Retinal pigment epithelial cell (primary cell): ENCODE data around the gene TSPAN31.

Experiments used
- DNase-seq: peaks from one replicate; pipeline ENCODE4 v3.0.0-alpha.2; 2010; ENCODE audit warnings: low read depth
- H3K4me3 ChIP-seq: 2 replicates; pipeline ENCODE4 v1.5.1; 2011; ENCODE audit warnings: mild to moderate bottlenecking, low read length, control low read depth, moderate library complexity
- TF ChIP-seq, protein P1 (sequence below): conservative IDR thresholded peaks from 2 replicates; pipeline ENCODE4 v1.5.1; 2011; ENCODE audit warnings: low read depth, low read length, control low read depth, inconsistent platforms

Gene TSPAN31

DNA sequence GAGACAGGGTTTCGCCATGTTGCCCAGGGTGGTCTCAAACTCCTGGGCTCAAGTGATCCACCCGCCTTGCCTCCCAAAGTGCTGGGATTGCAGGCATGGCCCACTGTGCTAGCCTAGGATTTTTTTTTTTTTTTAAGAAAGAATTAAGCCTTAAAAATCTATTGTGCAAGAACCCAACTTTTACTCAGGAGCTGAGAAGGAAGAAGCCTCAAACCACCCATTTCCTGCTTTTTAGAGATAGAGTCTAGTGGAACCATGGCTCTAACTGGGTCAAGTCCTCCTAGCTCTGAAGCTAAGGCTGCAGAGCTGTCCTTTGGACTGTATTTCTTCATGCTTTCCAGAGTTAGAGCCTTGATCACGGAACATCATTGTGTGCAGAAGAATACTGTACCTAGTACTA, 36.4 kb downstream of the TSPAN31 start:
- TF ChIP-seq, protein P1, sequence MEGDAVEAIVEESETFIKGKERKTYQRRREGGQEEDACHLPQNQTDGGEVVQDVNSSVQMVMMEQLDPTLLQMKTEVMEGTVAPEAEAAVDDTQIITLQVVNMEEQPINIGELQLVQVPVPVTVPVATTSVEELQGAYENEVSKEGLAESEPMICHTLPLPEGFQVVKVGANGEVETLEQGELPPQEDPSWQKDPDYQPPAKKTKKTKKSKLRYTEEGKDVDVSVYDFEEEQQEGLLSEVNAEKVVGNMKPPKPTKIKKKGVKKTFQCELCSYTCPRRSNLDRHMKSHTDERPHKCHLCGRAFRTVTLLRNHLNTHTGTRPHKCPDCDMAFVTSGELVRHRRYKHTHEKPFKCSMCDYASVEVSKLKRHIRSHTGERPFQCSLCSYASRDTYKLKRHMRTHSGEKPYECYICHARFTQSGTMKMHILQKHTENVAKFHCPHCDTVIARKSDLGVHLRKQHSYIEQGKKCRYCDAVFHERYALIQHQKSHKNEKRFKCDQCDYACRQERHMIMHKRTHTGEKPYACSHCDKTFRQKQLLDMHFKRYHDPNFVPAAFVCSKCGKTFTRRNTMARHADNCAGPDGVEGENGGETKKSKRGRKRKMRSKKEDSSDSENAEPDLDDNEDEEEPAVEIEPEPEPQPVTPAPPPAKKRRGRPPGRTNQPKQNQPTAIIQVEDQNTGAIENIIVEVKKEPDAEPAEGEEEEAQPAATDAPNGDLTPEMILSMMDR, result no peak
- H3K4me3 ChIP-seq, result no peak overlapping the region
- no peak for DNase-seq

- no peak overlapping the region for H3K4me3 ChIP-seq
- TF ChIP-seq, protein P1, result no peak
- no peak for DNase-seq
Observed at GRCh38 chr12:57781801-57782200, 37.0 kb downstream of the TSPAN31 start.

DNA sequence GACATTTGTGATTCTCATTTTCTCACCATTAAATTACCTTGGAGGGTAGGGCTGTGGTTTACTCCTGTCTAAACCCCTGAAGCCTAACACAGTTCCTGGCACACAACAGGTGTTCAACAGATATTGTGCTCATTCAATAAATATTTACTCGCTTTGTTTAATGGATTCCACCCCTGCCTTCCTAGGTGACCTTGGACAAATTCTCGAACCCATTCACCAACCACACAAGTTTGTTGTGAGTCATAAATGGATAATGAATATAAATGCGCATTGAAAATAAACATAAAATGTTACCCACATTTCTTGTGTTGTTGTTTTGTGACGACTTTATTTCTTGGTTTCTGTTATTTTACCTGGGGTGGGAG, 37.4 kb downstream of the TSPAN31 start:
- TF ChIP-seq, protein P1, result no peak
- DNase-seq, result no peak

DNA sequence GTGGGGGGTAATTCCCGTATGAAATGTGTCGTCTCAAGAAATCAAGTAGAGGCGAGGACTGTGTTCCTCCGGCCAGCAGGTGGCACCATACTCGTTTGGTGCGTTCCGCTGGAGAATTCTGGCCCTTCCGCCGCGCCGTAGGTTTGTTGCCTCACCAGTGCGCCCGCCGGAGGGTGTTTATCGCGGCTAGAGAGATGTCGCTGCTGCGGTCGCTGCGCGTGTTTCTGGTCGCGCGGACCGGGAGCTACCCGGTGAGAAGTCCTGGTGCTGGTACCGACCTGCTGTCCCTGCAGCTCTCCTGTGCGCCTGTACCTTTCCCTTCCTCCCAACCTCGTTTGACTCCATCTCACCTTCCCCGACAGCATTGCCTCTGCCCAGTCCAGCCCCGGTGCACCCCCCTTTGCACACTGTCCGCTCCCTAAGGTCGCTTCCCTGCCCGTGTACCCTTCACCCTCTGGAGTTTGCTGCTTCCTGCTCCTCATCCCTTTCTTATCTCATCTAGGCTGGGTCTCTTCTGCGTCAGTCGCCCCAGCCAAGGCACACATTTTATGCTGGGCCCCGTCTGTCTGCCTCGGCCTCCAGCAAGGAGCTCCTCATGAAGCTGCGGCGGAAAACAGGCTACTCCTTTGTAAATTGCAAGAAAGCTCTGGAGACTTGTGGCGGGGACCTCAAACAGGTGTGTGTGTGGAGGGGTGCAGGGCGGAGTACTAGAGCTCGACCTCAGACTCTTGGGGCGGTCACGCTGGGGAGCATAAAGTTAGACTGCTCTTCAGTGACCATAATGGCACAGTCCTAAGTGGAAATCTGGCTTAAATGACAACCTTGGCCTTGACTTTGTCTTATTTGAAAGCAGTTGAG, 38.0 kb downstream of the TSPAN31 start, which contains the start of gene TSFM:
Gene TSFM (plus strand): TSS at position 180 of the 858 bp plus-strand sequence. CDS start 15 bp downstream, at position 195.
- H3K4me3 ChIP-seq, result peak within 1 kb of the TSS; percentile 85
- DNase-seq, result peak; percentile 77
- TF ChIP-seq, protein P1, result peak; percentile 92

More for the DNA sequence above, 37.4 kb downstream of the TSPAN31 start:
- H3K4me3 ChIP-seq, result no peak overlapping the region

- peak overlapping the region; percentile 85 for H3K4me3 ChIP-seq
- TF ChIP-seq, protein P1, result no peak
- DNase-seq, result no peak
Observed at GRCh38 chr12:57783466-57783801, 38.6 kb downstream of the TSPAN31 start.

DNA sequence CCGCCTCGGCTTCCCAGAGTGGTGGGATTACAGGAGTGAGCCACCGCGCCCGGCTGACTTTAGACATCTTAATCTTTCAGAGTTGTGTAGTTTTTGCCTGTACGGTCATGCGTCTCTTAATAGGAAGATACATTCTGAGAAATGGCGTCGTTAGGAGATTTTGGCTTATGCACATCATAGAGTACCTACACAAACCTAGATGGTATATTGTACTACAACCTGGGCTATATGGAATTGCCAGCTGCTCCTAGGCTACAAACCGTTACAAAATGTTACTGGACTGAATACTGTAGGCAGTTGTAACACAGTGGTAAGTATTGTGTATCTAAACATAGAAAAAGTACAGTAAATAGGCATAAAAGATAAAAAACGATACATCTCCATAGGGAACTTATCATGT, 39.0 kb downstream of the TSPAN31 start:
- no peak overlapping the region for H3K4me3 ChIP-seq
- DNase-seq, result no peak
- TF ChIP-seq, protein P1, result no peak

GRCh38 chr12:57793920-57794319, 49.1 kb downstream of the TSPAN31 start:
- no peak for DNase-seq
- TF ChIP-seq, protein P1, result no peak

More at GRCh38 chr12:57793920-57794319, 49.1 kb downstream of the TSPAN31 start:
- H3K4me3 ChIP-seq, result no peak overlapping the region
